Breast epithelium (tissue), 3 donors: ENCODE results near the gene HTR4.

Experiments used
- CTCF ChIP-seq, 3 donors: fragments of 450-650 bp; IDR thresholded peaks; one replicate each; pipeline ENCODE4 v1.5.1; 2016 to 2017; ENCODE audit warnings: antibody characterized with exemption in 3 of 3, mild to moderate bottlenecking in 3 of 3, moderate library complexity in 3 of 3
- POLR2A ChIP-seq: fragments of 450-650 bp; IDR thresholded peaks from one replicate; pipeline ENCODE4 v1.6.1; 2016; ENCODE audit warnings: antibody characterized with exemption, mild to moderate bottlenecking, moderate library complexity

DNA sequence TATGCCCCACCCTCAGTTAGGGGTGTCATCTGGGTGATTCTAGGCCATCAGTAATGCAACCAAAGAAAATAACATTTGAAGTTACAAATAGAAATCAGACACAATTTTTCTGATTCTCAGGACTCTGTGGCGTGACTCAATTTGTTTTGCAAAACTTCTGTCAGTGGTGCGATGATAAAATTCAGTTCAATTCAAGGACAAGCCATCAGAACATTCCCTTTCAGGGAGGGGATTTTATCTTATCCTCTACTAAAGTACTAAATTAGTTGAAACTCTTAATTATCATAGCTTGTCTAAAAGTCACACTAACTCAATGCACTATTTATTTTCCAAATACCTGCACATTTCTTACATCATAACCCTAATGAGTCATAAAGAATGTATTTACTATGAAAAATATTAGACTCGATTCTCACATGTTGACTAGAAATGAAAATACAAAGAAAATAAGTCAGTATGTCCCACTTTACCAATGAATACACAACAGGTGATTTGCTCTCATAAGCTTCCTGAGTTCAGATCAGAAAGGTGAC, 28.2 kb downstream of the HTR4 start:
- TF ChIP-seq POLR2A (no peak), CTCF (IDR thresholded peaks at IDR 0.05) (no peak)
